ENCODE results near the gene NPPC.

NPPC gene

DNA sequence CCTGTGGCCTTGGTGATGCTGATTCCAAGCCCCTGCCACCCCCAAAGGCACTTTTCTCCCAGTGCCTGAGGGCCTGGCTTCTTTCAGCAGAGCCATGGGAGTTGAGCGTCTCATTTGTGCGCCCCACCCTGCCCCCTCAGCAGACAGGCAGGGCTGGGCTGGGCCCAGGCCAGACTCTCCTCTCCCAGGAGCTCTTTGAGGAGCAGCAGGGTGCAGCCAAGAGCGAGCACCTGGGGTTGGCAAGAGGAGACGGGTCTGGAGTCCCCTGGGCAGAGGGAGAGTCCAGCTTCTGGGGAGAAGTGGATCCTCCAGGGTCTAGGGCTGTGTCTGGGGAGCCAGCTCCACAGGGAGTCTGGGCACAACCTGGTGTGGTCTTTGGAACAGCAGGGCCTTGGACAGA, 21.2 kb downstream of the NPPC start:
- Histone ChIP-seq H3K9me3 (ENCODE audit: control insufficient read depth, low read length) (no peaks in the 10 kb centered on the region), H3K4me3 (ENCODE audit: low read depth, low read length) (no peak overlapping the region), H3K4me2 (ENCODE audit: low read length) (no peak overlapping the region), H3K9ac (no peak overlapping the region), H2AFZ (no peak overlapping the region), H3K36me3 (ENCODE audit: control insufficient read depth, insufficient read depth, low read length) (no peaks in the 10 kb centered on the region), H3K79me2 (no peaks in the 10 kb centered on the region), H3K27ac (no peak overlapping the region), H3K4me1 (no peaks in the 10 kb centered on the region), H3K27me3 (ENCODE audit: control insufficient read depth, insufficient read depth, low read length) (no peaks in the 10 kb centered on the region)
- TF ChIP-seq, protein P1, sequence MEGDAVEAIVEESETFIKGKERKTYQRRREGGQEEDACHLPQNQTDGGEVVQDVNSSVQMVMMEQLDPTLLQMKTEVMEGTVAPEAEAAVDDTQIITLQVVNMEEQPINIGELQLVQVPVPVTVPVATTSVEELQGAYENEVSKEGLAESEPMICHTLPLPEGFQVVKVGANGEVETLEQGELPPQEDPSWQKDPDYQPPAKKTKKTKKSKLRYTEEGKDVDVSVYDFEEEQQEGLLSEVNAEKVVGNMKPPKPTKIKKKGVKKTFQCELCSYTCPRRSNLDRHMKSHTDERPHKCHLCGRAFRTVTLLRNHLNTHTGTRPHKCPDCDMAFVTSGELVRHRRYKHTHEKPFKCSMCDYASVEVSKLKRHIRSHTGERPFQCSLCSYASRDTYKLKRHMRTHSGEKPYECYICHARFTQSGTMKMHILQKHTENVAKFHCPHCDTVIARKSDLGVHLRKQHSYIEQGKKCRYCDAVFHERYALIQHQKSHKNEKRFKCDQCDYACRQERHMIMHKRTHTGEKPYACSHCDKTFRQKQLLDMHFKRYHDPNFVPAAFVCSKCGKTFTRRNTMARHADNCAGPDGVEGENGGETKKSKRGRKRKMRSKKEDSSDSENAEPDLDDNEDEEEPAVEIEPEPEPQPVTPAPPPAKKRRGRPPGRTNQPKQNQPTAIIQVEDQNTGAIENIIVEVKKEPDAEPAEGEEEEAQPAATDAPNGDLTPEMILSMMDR (IDR thresholded peaks at IDR 0.05), result no peak

DNA sequence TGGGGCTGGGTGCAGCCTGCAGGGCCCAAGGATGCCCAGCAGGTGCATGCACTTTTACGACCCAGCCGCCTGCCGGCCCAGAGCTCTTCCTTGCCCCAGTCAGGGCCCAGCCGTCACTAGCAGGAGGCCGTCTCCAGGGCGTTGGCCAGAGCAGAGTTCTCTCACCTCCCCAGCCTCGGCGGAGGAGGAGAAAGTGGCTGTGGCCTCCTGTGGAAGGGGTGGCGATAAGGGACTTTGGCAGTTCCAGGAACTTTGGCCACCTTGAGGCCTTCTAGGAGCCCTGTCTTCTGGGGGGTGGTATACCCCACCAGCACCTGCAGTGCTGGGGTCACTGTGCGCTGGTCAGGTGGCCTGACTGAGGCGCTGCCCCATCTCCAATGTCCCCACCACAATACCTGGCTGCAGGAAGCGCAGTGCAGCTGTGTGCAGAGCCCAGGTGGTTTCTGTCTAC, 22.0 kb downstream of the NPPC start:
- no peaks in the 10 kb centered on the region for H3K79me2 ChIP-seq
- TF ChIP-seq, protein P1 (IDR thresholded peaks at IDR 0.05), result no peak
- no peaks in the 10 kb centered on the region for H3K4me1 ChIP-seq
- no peaks in the 10 kb centered on the region for H3K27me3 ChIP-seq (ENCODE audit: control insufficient read depth, insufficient read depth, low read length)
- no peak overlapping the region for H3K4me2 ChIP-seq (ENCODE audit: low read length)
- H3K9ac ChIP-seq, result no peak overlapping the region
- H3K4me3 ChIP-seq (ENCODE audit: low read depth, low read length), result no peak overlapping the region
- H3K9me3 ChIP-seq (ENCODE audit: control insufficient read depth, low read length), result no peaks in the 10 kb centered on the region
- H3K27ac ChIP-seq, result no peak overlapping the region
- H2AFZ ChIP-seq, result no peak overlapping the region
- no peaks in the 10 kb centered on the region for H3K36me3 ChIP-seq (ENCODE audit: control insufficient read depth, insufficient read depth, low read length)

DNA sequence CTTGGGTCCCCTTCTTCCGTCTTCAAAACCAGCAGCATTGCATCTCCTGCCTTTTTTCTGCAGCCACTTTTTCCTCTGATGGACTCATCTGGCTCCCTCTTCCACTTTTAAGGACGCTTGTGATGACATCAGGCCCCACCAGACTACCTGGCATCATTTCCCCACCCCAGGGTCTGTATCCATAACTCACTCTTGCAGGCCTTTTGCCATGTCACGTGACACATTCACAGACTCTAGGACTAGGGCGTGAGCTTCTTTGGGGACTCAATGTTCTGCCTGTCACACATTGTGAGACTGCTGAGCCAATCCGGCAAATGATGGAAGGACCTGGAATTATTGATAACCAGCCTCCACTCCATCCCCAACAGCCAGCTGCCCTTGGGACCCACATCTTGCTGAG, 23.6 kb downstream of the NPPC start:
- no peak overlapping the region for H3K4me2 ChIP-seq (ENCODE audit: low read length)
- no peak overlapping the region for H3K27ac ChIP-seq
- TF ChIP-seq, protein P1 (IDR thresholded peaks at IDR 0.05), result no peak
- no peaks in the 10 kb centered on the region for H3K4me1 ChIP-seq
- H3K36me3 ChIP-seq (ENCODE audit: control insufficient read depth, insufficient read depth, low read length), result no peaks in the 10 kb centered on the region
- H3K27me3 ChIP-seq (ENCODE audit: control insufficient read depth, insufficient read depth, low read length), result no peaks in the 10 kb centered on the region
- no peaks in the 10 kb centered on the region for H3K79me2 ChIP-seq
- H3K9ac ChIP-seq, result no peak overlapping the region
- no peak overlapping the region for H3K4me3 ChIP-seq (ENCODE audit: low read depth, low read length)
- no peak overlapping the region for H2AFZ ChIP-seq
- H3K9me3 ChIP-seq (ENCODE audit: control insufficient read depth, low read length), result no peaks in the 10 kb centered on the region

DNA sequence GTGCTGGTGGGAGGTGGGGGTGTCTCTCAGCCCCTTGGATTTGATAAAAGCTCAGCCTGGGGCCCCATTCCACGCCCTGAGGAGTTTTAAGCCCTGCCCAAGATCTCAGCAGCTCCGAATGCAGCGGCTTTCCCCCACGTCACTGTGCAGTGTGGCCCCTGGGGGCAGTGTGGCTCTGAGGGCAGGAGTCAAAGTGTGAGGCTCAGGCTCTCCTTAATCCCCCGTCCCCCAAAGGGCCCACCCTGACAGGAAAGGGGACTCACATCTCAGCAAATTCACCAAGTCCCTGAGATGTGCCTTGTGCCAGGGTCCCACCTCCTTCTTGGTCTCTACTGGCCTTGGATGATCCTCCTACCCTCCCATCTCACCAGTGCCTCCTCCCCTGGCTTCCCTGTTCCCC, 25.2 kb downstream of the NPPC start:
- Histone ChIP-seq H3K27me3 (ENCODE audit: control insufficient read depth, insufficient read depth, low read length) (no peaks in the 10 kb centered on the region), H2AFZ (no peak overlapping the region), H3K79me2 (no peaks in the 10 kb centered on the region), H3K36me3 (ENCODE audit: control insufficient read depth, insufficient read depth, low read length) (no peaks in the 10 kb centered on the region), H3K9ac (no peak overlapping the region), H3K9me3 (ENCODE audit: control insufficient read depth, low read length) (no peaks in the 10 kb centered on the region), H3K27ac (no peak overlapping the region), H3K4me3 (ENCODE audit: low read depth, low read length) (no peak overlapping the region), H3K4me2 (ENCODE audit: low read length) (no peak overlapping the region), H3K4me1 (no peaks in the 10 kb centered on the region)
- TF ChIP-seq, protein P1 (IDR thresholded peaks at IDR 0.05), result no peak

DNA sequence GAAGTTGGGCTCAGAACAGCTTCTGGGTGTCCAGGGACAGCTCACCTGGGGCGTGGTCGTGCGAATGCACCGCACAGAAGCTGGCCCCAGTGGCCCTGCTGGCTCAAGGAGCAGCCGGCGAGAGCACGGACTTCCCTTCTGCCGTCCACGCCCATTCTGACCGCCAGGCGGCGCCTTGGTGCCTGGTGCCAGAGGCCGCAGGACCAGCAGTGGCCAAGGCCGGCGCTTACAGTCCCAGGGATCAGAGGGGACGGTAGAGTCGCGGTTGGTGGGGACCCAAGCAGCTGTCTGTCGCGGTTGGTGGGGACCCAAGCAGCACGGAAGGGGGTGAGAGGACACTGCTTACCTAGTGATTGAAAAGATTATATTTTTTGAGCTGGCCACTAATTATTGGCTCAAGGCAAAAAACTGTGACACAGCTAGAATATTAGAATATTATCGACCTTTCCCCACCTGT, 25.7 kb downstream of the NPPC start:
- no peaks in the 10 kb centered on the region for H3K36me3 ChIP-seq (ENCODE audit: control insufficient read depth, insufficient read depth, low read length)
- H3K4me1 ChIP-seq, result no peaks in the 10 kb centered on the region
- H3K27me3 ChIP-seq (ENCODE audit: control insufficient read depth, insufficient read depth, low read length), result no peaks in the 10 kb centered on the region
- H3K4me3 ChIP-seq (ENCODE audit: low read depth, low read length), result no peak overlapping the region
- no peak overlapping the region for H3K4me2 ChIP-seq (ENCODE audit: low read length)
- no peak overlapping the region for H3K27ac ChIP-seq
- H3K9me3 ChIP-seq (ENCODE audit: control insufficient read depth, low read length), result no peaks in the 10 kb centered on the region
- H2AFZ ChIP-seq, result no peak overlapping the region
- TF ChIP-seq, protein P1 (IDR thresholded peaks at IDR 0.05), result peak; percentile 72
- no peaks in the 10 kb centered on the region for H3K79me2 ChIP-seq
- H3K9ac ChIP-seq, result no peak overlapping the region

Data from parathyroid adenoma (tissue), 2 donors.